Pancreas (tissue), 10 donors: ENCODE data around the gene SLC38A11. TPM values are rescaled to one million over a fixed set of nuclear protein-coding genes. Genes with fewer than 3 reads are reported as not detected.
"Not testable (repeated sequence)": the region's sequence is repeated elsewhere in the genome, so short reads cannot be mapped to it uniquely, and the experiment has no call there.

Source experiments
- ATAC-seq, 4 donors: fragments of 200-7000 bp; cut with Tn5 transposase; one replicate each; pipeline versions ENCODE4 v1.8.0 to v1.9.1; 2020; ENCODE audit warnings: mild to moderate bottlenecking in 4 of 4, moderate library complexity in 4 of 4
- DNase-seq, 6 donors: peaks; one replicate each; pipeline ENCODE4 v3.0.0-alpha.2; 2020
- FAIRE-seq: peaks from 2 replicates; lab custom pipeline; 2012; peaks lifted over from hg19 to GRCh38; lab: Jason Lieb, UNC
- H3K27ac ChIP-seq, 4 donors: fragments of 200-600 bp; sonication (generic); 1 replicate in 3 of 4; 2 replicates in 1 of 4; pipeline versions ENCODE4 v1.5.0 to v1.8.0; 2020
- H3K27me3 ChIP-seq, 4 donors: fragments of 200-600 bp; one replicate each; pipeline ENCODE4 v1.8.0; 2021
- H3K36me3 ChIP-seq, 3 donors: fragments of 200-600 bp; sonication (generic) in 1 of 3; one replicate each; pipeline versions ENCODE4 v1.5.0 to v1.8.0; 2020 to 2021
- H3K4me1 ChIP-seq, 3 donors: fragments of 200-600 bp; one replicate each; pipeline ENCODE4 v1.8.0; 2021
- H3K4me3 ChIP-seq, 4 donors: fragments of 200-600 bp; sonication (generic) in 2 of 4; one replicate each; pipeline versions ENCODE4 v1.5.0 to v1.8.0; 2020 to 2021
- H3K9me3 ChIP-seq, 4 donors: fragments of 200-600 bp; one replicate each; pipeline ENCODE4 v1.8.0; 2021
- CTCF ChIP-seq, 4 donors: fragments of 200-600 bp; sonication (generic) in 3 of 4; IDR thresholded peaks; one replicate each; pipeline versions ENCODE4 v1.5.0 to v1.8.0; 2021; ENCODE audit warnings: antibody characterized with exemption in 4 of 4
- WGBS, 2 donors: extraction: QIAGEN DNeasy Blood & Tissue Kit; methylation state at CpG; one replicate each; pipeline ENCODE4 v1.1.7; 2013; 5-methylcytosine and 5-hydroxymethylcytosine counted together
- intact Hi-C, 3 donors: fragments of 100-400 bp; cut with DNase I; formaldehyde crosslinking; loops; one replicate each; pipeline versions ENCODE4 v1.11.1 to v1.14.2; 2022
- polyA plus RNA-seq, 2 donors: library from polyadenylated mRNA; stranded (reverse); fragments of 200-250 nt; gene quantifications; one replicate each; pipeline ENCODE4 v1.2.3, GENCODE V29; 2013
- total RNA-seq, 6 donors: library from RNA; stranded (reverse); fragmentation: NEBNext Ultra II Directional in 4 of 6; extraction: Animal tissue kit (Norgen Biotek cat#: 25700) in 4 of 6; gene quantifications; one replicate each; pipeline versions ENCODE4 v1.2.1 to v1.2.4, GENCODE V29; 2021 to 2023
- donor health status: healthy with polysubstance abuse.
- donor health status: DM: no; HTN: no; CAD: no; lungs with moderate emphysema.
- donor health status: DM: no; HTN: no; CAD: no.
- donor health status: control.
- donor health status: control.
- donor health status: Bipolar disorder and iron deficiency.
- donor health status: DM: yes; HTN: yes; CAD: no.
- donor health status: DM: no; HTN: no; CAD: no.
- donor health status: DM: no; HTN: no; CAD: no.
- donor health status: DM: yes; HTN: yes; CAD: no.

The SLC38A11 gene
- 1 to 10 TPM in 4 of 6 donors, under 1 TPM in 2; 0.55 to 5.7 (median 2.0) TPM for total RNA-seq
- polyA plus RNA-seq = 1 to 10 TPM; 2.5 to 3.9 TPM

DNA sequence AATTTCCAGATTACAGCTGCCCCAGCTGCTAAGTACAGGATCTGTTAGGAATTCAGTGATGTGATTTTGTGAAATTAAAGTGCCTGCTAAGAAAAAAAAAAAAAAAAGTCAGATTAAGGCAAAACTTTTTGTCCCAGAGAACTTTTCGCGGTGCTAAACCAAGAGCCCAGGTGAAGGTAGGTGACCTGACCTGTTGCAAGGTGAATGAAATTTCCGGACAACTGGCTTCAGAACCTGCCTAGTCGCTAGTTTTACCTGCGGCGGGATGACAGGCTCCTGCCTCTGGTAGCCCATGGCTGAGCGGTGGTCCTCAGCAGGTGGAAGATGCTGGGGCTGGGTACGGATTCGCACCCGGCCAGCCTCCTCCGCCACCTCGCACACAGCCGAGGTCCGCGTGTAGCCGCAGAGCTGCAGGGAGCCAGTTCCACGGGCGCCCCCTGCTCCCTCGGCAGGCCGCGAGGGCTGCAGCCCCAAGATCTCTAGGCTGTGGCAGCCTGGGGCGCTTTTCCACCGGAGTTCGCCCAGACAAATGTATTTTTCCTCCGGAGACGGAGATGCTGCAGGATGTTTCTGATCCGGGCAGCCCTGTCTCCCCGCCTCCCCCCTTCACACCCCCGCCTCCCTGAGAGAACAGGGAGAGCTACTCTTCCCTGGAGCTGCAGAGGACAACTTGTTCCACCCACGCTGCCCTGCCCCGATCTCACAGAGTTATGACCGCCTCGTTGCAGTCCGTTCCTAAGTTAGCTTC is at the start of gene SLC38A11:
TSS of gene SLC38A11 (minus strand) at position 572 of the 748 bp plus-strand sequence. CDS start at position 294, 278 bp downstream.
- WGBS, 2 donors = 8 to 9% methylated on average over 34 of the region's 34 CpGs
- Histone ChIP-seq H3K4me1 (peaks cover 0 to 5% (median 0%) of the 10 kb centered on the region in 3 donors), H3K9me3 (no peaks in the 10 kb centered on the region), H3K36me3 (no peaks in the 10 kb centered on the region), H3K27me3 (no peaks in the 10 kb centered on the region), H3K27ac (peak within 1 kb of the TSS in 2 of 4 donors; percentile 31 to 41), H3K4me3 (peak within 1 kb of the TSS; percentile 13 to 46 (median 32))
- intact Hi-C loops = no loop called here
- TF ChIP-seq CTCF (IDR thresholded peaks at IDR 0.05) = no peak
- FAIRE-seq = no peak
- peak in 5 of 6 donors; percentile 31 to 79 (median 39) for DNase-seq
- peak; percentile 83 to 98 (median 94) for ATAC-seq

- ATAC-seq (no peak), DNase-seq (no peak), FAIRE-seq (no peak)
- no peaks in the 10 kb centered on the region for H3K27me3 ChIP-seq
- H3K9me3 ChIP-seq = no peaks in the 10 kb centered on the region
- no peak overlapping the region for H3K4me3 ChIP-seq
- H3K4me1 ChIP-seq = peaks cover 0 to 8% (median 3%) of the 10 kb centered on the region in 3 donors
- intact Hi-C loops = no loop called here
- 88 to 89% methylated on average over 24 of the region's 24 CpGs for WGBS, 2 donors
- no peak for TF ChIP-seq CTCF (IDR thresholded peaks at IDR 0.05)
- H3K27ac ChIP-seq = no peak overlapping the region
- no peaks in the 10 kb centered on the region for H3K36me3 ChIP-seq
Measured at GRCh38 chr2:165003443-165004130, 48.3 kb upstream of the SLC38A11 start.

GRCh38 chr2:165002638-165003037 is 47.3 kb upstream of the SLC38A11 start:
- DNase-seq (no peak), ATAC-seq (no peak), FAIRE-seq (no peak)
- Histone ChIP-seq H3K9me3 (no peaks in the 10 kb centered on the region), H3K4me3 (no peak overlapping the region), H3K27ac (no peak overlapping the region), H3K4me1 (peaks cover 0 to 3% (median 0%) of the 10 kb centered on the region in 3 donors), H3K27me3 (no peaks in the 10 kb centered on the region), H3K36me3 (no peaks in the 10 kb centered on the region)
- WGBS, 2 donors = 81 to 87% methylated on average over 1 of the region's 1 CpG
- intact Hi-C loops = no loop called here
- no peak for TF ChIP-seq CTCF (IDR thresholded peaks at IDR 0.05)

- H3K4me1 ChIP-seq, H3K36me3 ChIP-seq, intact Hi-C loops, FAIRE-seq, H3K27me3 ChIP-seq, H3K4me3 ChIP-seq, H3K27ac ChIP-seq, ATAC-seq, H3K9me3 ChIP-seq: not testable (repeated sequence)
- DNase-seq = peak in 1 of 6 donors; percentile 57
- 95% methylated on average over 36 to 43 of the region's 43 CpGs for WGBS, 2 donors
Measured at GRCh38 chr2:164994664-164995299, 39.5 kb upstream of the SLC38A11 start.

- intact Hi-C loops = no loop called here
- no peak for TF ChIP-seq CTCF (IDR thresholded peaks at IDR 0.05)
Measured at GRCh38 chr2:164993287-164994016, 38.1 kb upstream of the SLC38A11 start.

More at GRCh38 chr2:164993287-164994016, 38.1 kb upstream of the SLC38A11 start:
- H3K4me1 ChIP-seq = peaks cover 0 to 2% (median 0%) of the 10 kb centered on the region in 3 donors
- no peak for ATAC-seq
- FAIRE-seq = no peak
- 71 to 79% methylated on average over 19 of the region's 19 CpGs for WGBS, 2 donors
- no peak overlapping the region for H3K4me3 ChIP-seq
- H3K27ac ChIP-seq = no peak overlapping the region
- no peak for DNase-seq
- no peaks in the 10 kb centered on the region for H3K36me3 ChIP-seq
- H3K9me3 ChIP-seq = no peaks in the 10 kb centered on the region
- H3K27me3 ChIP-seq = no peaks in the 10 kb centered on the region
